Mucosa of descending colon (tissue), 3 donors: ENCODE measurements around the gene ARHGEF10L. TPM values are rescaled to one million over a fixed set of nuclear protein-coding genes. Genes with fewer than 3 reads are reported as not detected.

Experiments used
- ATAC-seq: fragments of 200-7000 bp; cut with Tn5 transposase; one replicate; pipeline ENCODE4 v1.9.1; 2020; ENCODE audit warnings: mild to moderate bottlenecking, moderate library complexity
- DNase-seq, 3 donors: peaks; one replicate each; pipeline ENCODE4 v3.0.0-alpha.2; 2020
- H3K36me3 ChIP-seq: fragments of 200-600 bp; one replicate; pipeline ENCODE4 v1.8.0; 2021; ENCODE audit warnings: low read depth, mild to moderate bottlenecking
- H3K4me1 ChIP-seq: fragments of 200-600 bp; one replicate; pipeline ENCODE4 v1.8.0; 2021; ENCODE audit warnings: low read depth, mild to moderate bottlenecking
- H3K4me3 ChIP-seq: fragments of 200-600 bp; one replicate; pipeline ENCODE4 v1.8.0; 2021; ENCODE audit warnings: mild to moderate bottlenecking
- H3K9me3 ChIP-seq: fragments of 200-600 bp; one replicate; pipeline ENCODE4 v1.8.0; 2021; ENCODE audit warnings: mild to moderate bottlenecking
- CTCF ChIP-seq: fragments of 200-600 bp; IDR thresholded peaks from one replicate; pipeline ENCODE4 v1.8.0; 2022; ENCODE audit warnings: antibody characterized with exemption, mild to moderate bottlenecking
- intact Hi-C, 2 donors: fragments of 100-400 bp; cut with DNase I in 1 of 2; cut with micrococcal nuclease in 1 of 2; formaldehyde crosslinking; loops; one replicate each; pipeline versions ENCODE4 v1.11.0 to v1.11.1; 2022; cut with DNase I, micrococcal nuclease
- total RNA-seq, 3 donors: library from RNA; stranded (reverse); fragmentation: NEBNext Ultra II Directional in 2 of 3; extraction: Animal tissue kit (Norgen Biotek cat#: 25700) in 2 of 3; gene quantifications; one replicate each; pipeline versions ENCODE4 v1.2.1 to v1.2.4, GENCODE V29; 2021 to 2023
- donor health status: DM: no; HTN: no; CAD: no; lungs with moderate emphysema.
- donor health status: DM: no; HTN: no; CAD: no.
- donor health status: DM: no; HTN: yes; CAD: no.

The ARHGEF10L gene
- total RNA-seq, 3 donors from 2014 or later, result 87.6 to 146 (median 144) TPM

DNA sequence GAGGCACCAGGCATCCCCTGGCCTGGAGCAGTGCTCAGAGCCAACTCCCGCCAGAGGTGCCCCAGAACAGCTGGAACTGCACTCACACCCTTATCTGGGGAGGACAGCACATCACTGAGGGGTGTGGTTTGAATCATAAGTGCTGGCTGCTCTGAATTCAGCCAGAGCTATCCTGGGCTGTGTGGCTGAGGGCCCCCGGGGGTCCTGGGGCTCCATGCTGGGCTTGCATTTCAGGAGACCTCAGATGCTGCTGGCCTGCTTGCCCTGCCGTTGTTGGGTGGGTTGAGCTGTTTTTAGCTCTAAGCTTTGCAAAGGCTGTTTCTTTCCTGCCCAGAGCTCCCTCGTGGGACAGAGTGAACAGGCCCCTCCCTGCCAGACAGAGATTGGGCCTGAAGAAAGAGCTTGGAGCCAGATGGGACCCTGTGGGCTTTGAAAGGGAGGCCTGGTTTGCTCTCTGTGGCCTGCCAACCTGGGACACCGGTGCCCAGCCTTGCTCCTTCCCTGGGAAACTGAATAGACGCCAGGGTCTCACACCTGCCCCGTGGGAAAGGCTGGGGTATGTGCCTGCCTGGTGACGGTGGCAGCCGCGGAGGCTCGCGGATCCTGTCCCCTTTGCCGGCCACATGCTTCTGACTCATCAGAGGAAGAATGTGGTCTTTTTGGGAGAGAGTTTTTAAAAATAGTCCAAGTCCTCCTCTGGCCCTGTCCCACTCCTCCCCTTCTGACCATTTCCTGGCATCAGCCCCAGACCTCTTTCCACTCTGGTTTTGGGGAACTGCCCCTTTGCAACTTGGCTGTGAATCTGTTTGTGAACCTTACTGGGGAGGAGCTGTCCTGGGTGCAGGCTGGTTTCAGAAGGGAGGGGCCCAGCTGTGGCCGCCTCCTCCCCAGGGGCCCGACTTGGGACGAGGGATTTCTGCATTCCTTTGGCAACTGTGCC is 30.0 kb downstream of the ARHGEF10L start:
- Histone ChIP-seq H3K36me3 (no peaks in the 10 kb centered on the region), H3K4me1 (peaks cover 60% of the 10 kb centered on the region), H3K9me3 (no peaks in the 10 kb centered on the region), H3K4me3 (no peak overlapping the region)
- ATAC-seq, result peak; percentile 44
- DNase-seq, result peak in 2 of 3 donors; percentile 65 to 69
- intact Hi-C loops, result no loop called here
- no peak for TF ChIP-seq CTCF

GRCh38 chr1:17570228-17570627 is 30.7 kb downstream of the ARHGEF10L start:
- TF ChIP-seq CTCF, result no peak
- Histone ChIP-seq H3K4me3 (no peak overlapping the region), H3K9me3 (no peaks in the 10 kb centered on the region), H3K4me1 (peaks cover 54% of the 10 kb centered on the region), H3K36me3 (no peaks in the 10 kb centered on the region)
- intact Hi-C loops, result no loop called here
- DNase-seq (no peak), ATAC-seq (no peak)

DNA sequence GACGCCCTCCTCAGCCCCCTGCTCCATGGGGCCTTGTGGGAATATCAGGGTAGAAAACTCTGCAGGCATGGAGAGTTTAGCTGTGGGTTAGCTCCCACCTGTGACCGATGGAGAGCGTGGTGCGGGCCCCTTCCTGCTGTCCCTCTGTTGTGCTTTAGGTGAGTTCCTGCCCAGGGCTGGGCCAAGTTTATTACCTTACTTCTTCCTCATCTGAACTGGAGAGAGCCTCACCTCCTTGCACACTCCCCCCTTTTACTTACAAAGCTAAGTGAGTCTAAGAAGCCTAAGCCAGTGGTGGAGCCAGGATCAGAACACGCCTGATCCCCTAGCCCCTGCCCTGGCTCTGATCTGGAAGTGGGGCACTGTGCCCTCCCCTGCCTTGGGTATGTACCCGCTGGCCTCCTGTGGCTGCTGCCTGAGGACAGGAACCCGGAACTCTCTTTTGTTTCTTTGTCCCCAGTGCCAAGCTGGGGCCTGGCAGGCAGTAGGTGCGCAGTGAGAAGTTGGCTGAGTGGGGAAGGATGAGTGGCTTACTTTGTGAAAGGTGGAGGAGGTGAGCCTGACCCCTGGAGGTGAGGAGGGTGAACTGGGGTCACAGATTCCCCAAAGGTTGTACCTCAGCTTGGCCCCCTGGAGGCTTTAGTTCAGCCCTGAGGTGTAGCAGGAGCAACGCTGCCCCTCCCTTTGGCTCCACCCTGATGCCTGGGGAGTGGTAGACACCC is 32.9 kb downstream of the ARHGEF10L start:
- ATAC-seq (peak; percentile 75), DNase-seq (peak in 2 of 3 donors; percentile 64 to 75)
- Histone ChIP-seq H3K4me3 (no peak overlapping the region), H3K9me3 (no peaks in the 10 kb centered on the region), H3K36me3 (no peaks in the 10 kb centered on the region), H3K4me1 (peaks cover 62% of the 10 kb centered on the region)
- TF ChIP-seq CTCF, result no peak
- intact Hi-C loops, result no loop called here

- Histone ChIP-seq H3K4me3 (no peak overlapping the region), H3K36me3 (no peaks in the 10 kb centered on the region), H3K9me3 (no peaks in the 10 kb centered on the region), H3K4me1 (peaks cover 58% of the 10 kb centered on the region)
- DNase-seq (no peak), ATAC-seq (no peak)
- intact Hi-C loops, result no loop called here
- no peak for TF ChIP-seq CTCF
These were observed 34.1 kb downstream of the ARHGEF10L start for GRCh38 chr1:17573518-17574041.

GRCh38 chr1:17574516-17574915 is 35.0 kb downstream of the ARHGEF10L start:
- intact Hi-C loops, result no loop called here
- TF ChIP-seq CTCF, result no peak
- DNase-seq (peak in 2 of 3 donors; percentile 53 to 57), ATAC-seq (peak; percentile 7)
- peaks cover 56% of the 10 kb centered on the region for H3K4me1 ChIP-seq
- no peaks in the 10 kb centered on the region for H3K9me3 ChIP-seq
- no peak overlapping the region for H3K4me3 ChIP-seq
- no peaks in the 10 kb centered on the region for H3K36me3 ChIP-seq
